ENCODE results near the gene GPR183. TPM values are rescaled to one million over a fixed set of nuclear protein-coding genes. Genes with fewer than 3 reads are reported as not detected.

The GPR183 gene
- total RNA-seq, 1 experiment from 2014 or later, result not detected

- no peak for DNase-seq (ENCODE audit: low read depth)
Observed at GRCh38 chr13:99339736-99340397, 32.7 kb upstream of the GPR183 start.

DNA sequence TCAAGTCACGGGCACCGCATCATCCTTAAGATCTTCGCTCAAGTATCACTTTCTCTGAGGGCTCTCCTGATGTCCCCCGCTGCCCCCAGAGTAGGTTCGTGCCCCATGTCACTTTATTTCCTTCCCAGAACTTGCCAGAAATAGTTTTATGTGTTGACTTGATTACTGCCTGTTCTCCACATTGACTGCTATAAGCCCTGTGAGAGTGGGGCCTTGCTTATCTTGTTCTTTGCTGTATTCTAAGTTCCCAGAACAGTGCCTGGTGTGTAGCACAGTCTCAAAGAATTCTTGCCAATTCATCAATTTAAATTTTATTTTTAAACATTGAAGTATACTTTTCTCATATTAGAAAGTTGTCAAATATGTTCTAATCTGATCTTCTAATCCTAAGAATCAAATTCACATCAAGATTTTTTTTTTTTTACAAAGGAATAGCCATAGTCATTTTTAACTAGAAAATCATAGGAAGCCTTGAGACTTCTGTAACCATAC is 32.1 kb upstream of the GPR183 start:
- no peak for DNase-seq (ENCODE audit: low read depth)

DNA sequence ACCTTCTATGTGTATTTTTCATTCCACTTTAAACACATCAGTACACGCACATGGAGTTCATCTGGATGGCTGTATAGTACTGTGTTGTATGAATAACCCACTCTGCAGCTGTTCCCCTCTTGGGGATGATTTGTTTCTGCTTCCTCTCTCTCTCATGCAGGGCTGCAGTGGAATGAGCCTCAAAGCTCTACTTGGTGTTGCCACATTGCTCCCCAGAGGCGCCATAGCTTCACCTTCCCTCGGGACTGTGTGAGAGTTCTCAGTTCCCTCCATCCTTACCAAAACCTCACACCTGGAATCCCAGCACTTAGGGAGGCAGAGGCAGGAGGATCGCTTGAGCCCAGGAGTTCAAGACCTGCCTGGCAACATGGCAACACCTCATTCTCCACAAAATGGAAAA is 28.4 kb upstream of the GPR183 start:
- DNase-seq (ENCODE audit: low read depth), result no peak

DNA sequence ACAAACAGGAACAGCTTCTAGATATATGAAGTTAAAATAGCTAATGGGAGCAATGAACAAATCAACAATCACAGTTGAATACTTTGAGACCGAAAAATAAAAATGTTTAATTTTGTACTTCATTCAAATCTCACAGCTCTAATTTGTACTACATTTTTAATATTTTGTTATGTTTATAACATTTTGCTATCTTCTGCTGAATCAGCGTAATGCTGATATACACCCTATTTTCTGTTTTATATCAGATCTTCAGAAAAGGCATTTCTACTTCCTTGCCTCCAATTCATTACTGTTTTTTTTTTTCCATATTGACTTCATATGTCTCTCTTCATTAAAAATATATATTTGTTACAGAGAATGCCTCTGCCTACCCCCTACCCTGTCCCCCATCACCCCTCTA is 27.9 kb upstream of the GPR183 start:
- DNase-seq (ENCODE audit: low read depth), result no peak

DNA sequence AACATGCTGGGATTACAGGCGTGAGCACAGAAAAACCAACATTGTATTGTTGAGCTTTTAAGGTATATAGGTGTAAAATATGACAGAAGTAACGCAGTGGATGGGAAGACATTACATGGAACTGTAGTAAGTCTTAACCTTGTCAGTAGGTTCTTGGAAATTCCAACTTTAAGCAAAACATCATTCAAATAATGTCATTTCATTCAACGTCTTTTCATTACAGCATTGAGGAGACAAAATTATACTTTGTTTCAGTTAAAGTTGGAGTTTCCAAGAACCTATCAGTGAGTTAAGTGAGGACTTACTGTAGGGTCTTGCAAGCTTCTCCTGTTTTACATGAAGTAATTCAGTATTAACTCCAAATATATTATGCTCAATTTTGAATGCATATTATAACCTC is 27.0 kb upstream of the GPR183 start:
- DNase-seq (ENCODE audit: low read depth), result no peak

DNA sequence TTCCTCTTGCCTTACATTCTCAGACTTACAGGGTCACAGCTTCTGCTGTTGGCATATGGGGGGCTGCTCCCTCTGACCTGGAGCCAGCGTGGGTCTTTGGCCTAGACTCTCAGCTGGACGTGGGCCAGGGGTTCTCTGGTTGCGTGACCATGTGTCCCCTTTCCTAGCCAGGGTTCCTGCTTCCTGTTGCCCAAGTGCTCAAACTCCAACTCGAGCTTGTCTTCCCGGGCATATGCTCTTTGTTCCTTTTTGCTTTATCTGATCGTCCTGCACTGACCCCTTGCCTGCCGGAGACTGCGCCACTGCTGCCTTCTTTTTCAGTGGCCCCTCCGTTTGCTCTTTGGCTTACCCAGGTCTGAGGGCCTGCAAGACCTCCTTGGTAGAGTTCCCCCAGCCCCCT is 25.3 kb upstream of the GPR183 start:
- DNase-seq (ENCODE audit: low read depth), result no peak

DNA sequence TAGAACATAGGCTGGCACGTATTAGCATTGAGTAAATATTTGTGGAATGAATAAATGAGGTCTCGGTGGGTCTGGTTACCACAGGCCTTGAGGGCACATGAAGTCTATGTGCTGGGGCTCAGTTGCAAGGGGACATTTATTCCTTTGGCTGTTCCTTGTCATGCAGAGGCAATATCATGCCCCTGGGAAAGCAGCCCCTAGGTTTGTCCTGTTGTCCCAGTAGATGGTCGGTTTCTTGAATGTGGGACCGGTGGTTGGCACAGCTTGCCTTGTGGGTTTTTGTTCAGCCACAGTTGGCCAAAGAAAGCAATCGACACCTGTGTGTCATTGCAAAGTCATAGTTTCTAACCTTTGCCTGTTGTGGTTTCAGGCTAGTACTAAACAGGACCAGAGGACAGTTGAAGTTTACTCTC is 24.7 kb upstream of the GPR183 start:
- no peak for DNase-seq (ENCODE audit: low read depth)

DNA sequence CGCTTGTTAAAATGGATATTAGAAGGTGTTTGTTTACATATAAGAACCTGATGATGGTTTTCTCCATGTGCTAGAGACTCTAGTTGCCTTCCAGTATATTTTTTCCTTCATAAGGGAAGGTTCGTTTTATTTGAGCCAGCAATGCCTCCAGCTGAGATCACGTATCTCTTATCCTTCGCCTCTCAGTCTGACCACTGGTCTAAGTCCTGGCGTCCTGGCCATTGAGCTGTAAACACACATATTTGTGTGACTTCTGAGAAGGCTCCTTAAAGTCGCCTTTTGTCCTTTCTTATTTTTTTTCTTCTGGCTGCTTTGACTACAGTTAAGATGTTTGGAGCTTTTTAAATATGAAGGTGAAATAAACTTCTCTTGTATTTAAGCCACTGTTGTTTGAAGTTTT is 23.7 kb upstream of the GPR183 start:
- no peak for DNase-seq (ENCODE audit: low read depth)

- DNase-seq (ENCODE audit: low read depth), result no peak
Observed at GRCh38 chr13:99329477-99329876, 22.3 kb upstream of the GPR183 start.

DNA sequence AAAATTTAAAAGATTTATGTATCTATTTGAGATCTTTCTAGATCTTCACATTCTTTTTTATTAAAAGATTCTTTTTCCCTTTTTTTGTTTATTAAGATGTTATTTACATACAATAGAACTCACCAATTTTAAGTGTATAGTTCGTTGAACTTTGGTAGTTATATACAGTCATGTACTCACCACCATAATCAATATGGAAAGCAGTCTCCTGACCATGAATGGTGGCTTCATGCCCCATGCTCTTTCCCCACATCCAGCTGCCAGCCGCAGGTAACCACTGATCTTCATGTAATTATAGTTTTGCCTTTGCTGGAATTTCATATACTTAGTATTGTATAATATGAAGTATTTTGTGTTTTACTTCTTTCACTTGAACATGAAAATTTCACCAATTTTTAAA is 20.6 kb upstream of the GPR183 start:
- no peak for DNase-seq (ENCODE audit: low read depth)

- no peak for DNase-seq (ENCODE audit: low read depth)
Observed at GRCh38 chr13:99327126-99327525, 19.9 kb upstream of the GPR183 start.

GRCh38 chr13:99326012-99326411 is 18.8 kb upstream of the GPR183 start:
- no peak for DNase-seq (ENCODE audit: low read depth)

- DNase-seq (ENCODE audit: low read depth), result peak; percentile 68
Observed at GRCh38 chr13:99323488-99323887, 16.3 kb upstream of the GPR183 start.

DNA sequence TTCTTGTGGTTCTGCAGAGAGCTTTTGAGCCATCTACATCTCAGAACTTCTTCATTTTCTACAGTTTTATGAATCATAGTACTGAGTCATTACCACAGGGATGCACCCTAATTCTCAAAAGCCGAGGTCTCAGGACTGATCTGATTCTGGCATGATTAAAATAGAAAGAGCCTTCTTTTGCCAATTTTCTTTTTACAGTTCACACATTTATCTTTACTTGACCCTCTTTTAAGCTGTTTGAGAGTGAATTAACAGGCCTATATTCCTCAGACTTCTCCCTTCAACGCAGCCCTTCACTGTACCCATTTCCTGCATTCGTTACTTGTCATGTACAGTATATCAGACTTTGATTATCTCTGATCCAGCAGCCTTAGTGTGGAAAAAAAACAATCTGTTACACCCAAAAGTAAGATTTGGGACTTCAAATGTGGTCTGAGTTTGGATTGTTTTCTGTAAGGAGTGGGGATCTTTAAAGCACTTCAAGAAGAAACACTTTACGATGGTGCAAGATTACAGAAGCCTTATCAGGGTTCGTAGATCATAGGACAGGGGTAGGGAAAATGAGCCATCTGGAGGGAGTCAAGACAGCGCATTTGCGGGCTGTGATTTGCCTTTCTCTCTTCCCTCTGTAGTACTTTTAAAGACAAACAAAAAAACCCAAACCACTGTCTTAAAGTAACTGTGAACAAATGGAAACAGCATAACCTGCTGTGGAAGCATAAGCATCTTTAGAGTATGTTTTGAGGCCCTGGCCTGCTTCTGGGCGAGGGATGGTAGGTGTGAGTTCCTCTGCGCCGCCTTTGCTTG is 15.3 kb upstream of the GPR183 start:
- DNase-seq (ENCODE audit: low read depth), result peak; percentile 89

DNA sequence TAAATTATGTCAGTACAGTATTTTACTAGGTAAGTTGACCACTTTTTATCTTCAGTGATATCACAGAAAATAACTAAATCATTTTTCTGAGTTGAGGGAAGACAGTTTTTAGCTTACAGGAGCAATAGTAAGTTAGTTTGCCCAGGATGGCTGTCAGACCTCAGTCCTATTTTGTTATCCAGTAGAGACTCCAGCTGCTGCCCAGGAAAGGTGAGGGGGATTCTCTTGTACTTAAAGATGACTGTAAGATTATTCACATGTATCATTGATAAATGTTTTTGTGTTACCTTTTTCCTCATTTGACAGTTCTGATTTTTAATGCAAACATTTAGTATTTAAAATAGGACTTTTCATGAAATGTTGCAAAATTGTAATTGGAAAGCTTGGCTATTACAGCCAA is 14.5 kb upstream of the GPR183 start:
- no peak for DNase-seq (ENCODE audit: low read depth)

- DNase-seq (ENCODE audit: low read depth), result peak; percentile 80
Observed at GRCh38 chr13:99320693-99321481, 13.7 kb upstream of the GPR183 start.

GRCh38 chr13:99316657-99317256 is 9.6 kb upstream of the GPR183 start:
- no peak for DNase-seq (ENCODE audit: low read depth)

DNA sequence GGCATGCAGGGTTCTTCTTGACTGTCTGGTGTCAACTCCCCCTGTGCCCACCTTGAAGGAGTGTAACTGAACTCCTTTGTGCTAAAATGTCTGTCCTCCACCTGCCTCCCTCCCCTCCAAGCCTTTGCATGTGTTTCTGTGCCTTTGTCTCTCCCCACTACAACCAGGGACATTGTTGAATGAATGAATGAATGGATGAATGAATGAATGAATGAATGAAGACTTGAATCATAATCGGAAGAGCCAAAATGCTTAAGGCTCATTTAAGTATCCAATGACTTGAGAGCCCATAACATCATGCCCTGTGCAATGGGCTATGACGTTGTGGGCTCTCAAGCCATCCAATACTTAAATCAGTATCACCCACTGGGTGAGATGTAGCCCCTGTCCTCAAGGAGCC is 9.0 kb upstream of the GPR183 start:
- DNase-seq (ENCODE audit: low read depth), result no peak

DNA sequence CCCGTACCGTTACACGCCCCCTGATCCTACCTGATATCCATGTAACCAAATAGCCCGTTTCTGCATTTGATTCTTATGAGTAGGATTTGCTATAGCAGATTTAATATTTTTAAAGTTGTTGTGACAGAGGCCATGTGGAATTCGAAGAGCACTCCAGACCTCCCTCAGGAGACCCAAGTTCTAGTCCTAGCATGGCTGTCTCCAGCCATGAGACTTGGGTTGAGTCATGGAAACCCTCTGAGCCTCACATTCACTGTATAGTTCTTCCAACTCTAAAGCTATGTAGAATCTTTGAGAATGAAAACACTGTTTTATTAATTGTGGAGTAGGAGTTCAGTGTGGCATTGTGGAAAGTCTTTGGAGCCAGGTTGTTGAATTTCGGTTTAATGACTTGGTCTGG is 8.0 kb upstream of the GPR183 start:
- DNase-seq (ENCODE audit: low read depth), result no peak

DNA sequence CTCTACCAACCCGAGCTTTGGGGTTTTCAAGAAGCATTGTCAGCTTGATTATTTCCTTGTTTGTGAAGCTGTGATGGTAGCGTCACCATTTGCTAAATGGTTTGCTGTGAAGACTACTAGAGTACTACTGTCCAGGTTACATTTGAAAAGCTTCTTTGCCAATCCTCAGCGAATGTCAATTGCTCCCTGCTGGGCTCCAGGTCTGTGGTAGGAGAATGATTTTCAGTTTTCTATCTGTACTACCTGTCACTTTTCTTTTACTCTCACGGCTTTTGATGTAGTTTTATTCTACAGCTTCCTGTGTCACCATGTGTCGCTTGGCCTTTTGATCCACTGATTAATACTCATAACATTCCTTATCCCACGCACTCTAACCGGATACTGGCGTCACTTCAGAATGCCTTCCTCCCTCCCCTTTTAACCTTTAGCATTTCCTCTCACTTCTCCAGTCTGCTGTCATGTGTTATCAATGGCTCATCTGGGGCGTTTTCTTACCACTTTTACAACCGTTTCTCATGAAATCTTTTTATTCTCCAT is 7.5 kb upstream of the GPR183 start:
- peak; percentile 42 for DNase-seq (ENCODE audit: low read depth)

GRCh38 chr13:99313941-99314340 is 6.7 kb upstream of the GPR183 start:
- DNase-seq (ENCODE audit: low read depth), result no peak

Data from HT1080 (cell line).